IMR-90 (cell line): ENCODE results near the gene RAB30.

Experiments
- CEBPB ChIP-seq: IDR thresholded peaks from 2 replicates; pipeline ENCODE4 v1.6.1; 2012; ENCODE audit warnings: low read depth, low read length, improper control_type of control experiment
- CHD1 ChIP-seq: IDR thresholded peaks from 2 replicates; pipeline ENCODE4 v1.6.1; 2012; ENCODE audit warnings: low read depth, low read length, improper control_type of control experiment
- CTCF ChIP-seq: conservative IDR thresholded peaks from 2 replicates; pipeline ENCODE4 v1.5.1; 2012; ENCODE audit warnings: mild to moderate bottlenecking, low read depth, low read length, improper control_type of control experiment
- ELK1 ChIP-seq: fragments of 150-350 bp; IDR thresholded peaks from 2 replicates; pipeline ENCODE4 v1.6.1; 2016; ENCODE audit warnings: low read depth, mild to moderate bottlenecking, low read length, moderate library complexity, borderline replicate concordance
- FOS ChIP-seq: fragments of 150-350 bp; IDR thresholded peaks from 2 replicates; pipeline ENCODE4 v1.6.1; 2016; ENCODE audit warnings: low read depth, low read length
- MAFK ChIP-seq: IDR thresholded peaks from 2 replicates; pipeline ENCODE4 v1.6.1; 2012; ENCODE audit warnings: low read depth, low read length, improper control_type of control experiment
- MXI1 ChIP-seq: IDR thresholded peaks from 2 replicates; pipeline ENCODE4 v1.6.1; 2012; ENCODE audit warnings: low read depth, mild to moderate bottlenecking, low read length, moderate library complexity, borderline replicate concordance
- NFE2L2 ChIP-seq: fragments of 150-350 bp; IDR thresholded peaks from 2 replicates; pipeline ENCODE4 v1.6.1; 2016; ENCODE audit warnings: low read depth, mild to moderate bottlenecking, low read length
- POLR2A ChIP-seq: IDR thresholded peaks from 2 replicates; pipeline ENCODE4 v1.6.1; 2012; ENCODE audit warnings: mild to moderate bottlenecking, low read depth, low read length
- RAD21 ChIP-seq: IDR thresholded peaks from 2 replicates; pipeline ENCODE4 v1.6.1; 2012; ENCODE audit warnings: low read length, improper control_type of control experiment
- RCOR1 ChIP-seq: IDR thresholded peaks from 2 replicates; pipeline ENCODE4 v1.6.1; 2012; ENCODE audit warnings: mild to moderate bottlenecking, low read length, improper control_type of control experiment; ENCODE audit not compliant: insufficient replicate concordance
- RFX5 ChIP-seq: IDR thresholded peaks from 2 replicates; pipeline ENCODE4 v1.8.0; 2012; ENCODE audit warnings: low read depth, mild to moderate bottlenecking, low read length, moderate library complexity
- SMC3 ChIP-seq: fragments of 150-350 bp; IDR thresholded peaks from 2 replicates; pipeline ENCODE4 v1.6.1; 2016; ENCODE audit warnings: low read depth, mild to moderate bottlenecking, antibody characterized with exemption, low read length, moderate library complexity
- USF2 ChIP-seq: fragments of 150-350 bp; IDR thresholded peaks from 2 replicates; pipeline ENCODE4 v1.6.1; 2017; ENCODE audit warnings: mild to moderate bottlenecking, antibody characterized with exemption, low read length, low read depth

GRCh38 chr11:82979824-82980223, 91.9 kb downstream of the RAB30 start:
- TF ChIP-seq CTCF (no peak), RAD21 (no peak), CEBPB (no peak), MXI1 (no peak), RCOR1 (no peak), POLR2A (no peak), ELK1 (no peak), RFX5 (no peak), SMC3 (no peak), NFE2L2 (no peak), MAFK (no peak), FOS (no peak), CHD1 (no peak), USF2 (no peak)
